ENCODE data around the gene GKAP1. TPM values are rescaled to one million over a fixed set of nuclear protein-coding genes. Genes with fewer than 3 reads are reported as not detected.

Gene GKAP1
- total and polyA plus RNA-seq, 2 experiments from 2014 or later, result 4.0 to 16.7 TPM

GRCh38 chr9:83749706-83750105 lies 67.9 kb downstream of the GKAP1 start:
- Mint-ChIP-seq H3K4me1 (no peaks in the 10 kb centered on the region), H3K27me3 (ENCODE audit: insufficient read depth, low read depth, poor library complexity) (no peaks in the 10 kb centered on the region), H3K9me3 (no peaks in the 10 kb centered on the region), H3K36me3 (ENCODE audit: low read depth) (no peaks in the 10 kb centered on the region), H3K27ac (no peak overlapping the region), H3K4me3 (no peak overlapping the region)
- TF ChIP-seq NANOG (IDR thresholded peaks at IDR 0.05; ENCODE audit: borderline replicate concordance) (no peak), STAT1 (IDR thresholded peaks at IDR 0.05; ENCODE audit: unreplicated experiment) (no peak), POLR2AphosphoS5 (IDR thresholded peaks at IDR 0.05; ENCODE audit: low read depth) (no peak), EZH2 (IDR thresholded peaks at IDR 0.05; ENCODE audit: low read depth, unreplicated experiment) (no peak), CREB1 (CRISPR knock-in tag; IDR thresholded peaks at IDR 0.05; ENCODE audit: low read depth) (no peak), EZH2phosphoT487 (IDR thresholded peaks at IDR 0.05; ENCODE audit: unreplicated experiment) (no peak), JUNB (IDR thresholded peaks at IDR 0.05; ENCODE audit: unreplicated experiment) (no peak), ZNF462 (CRISPR knock-in tag; IDR thresholded peaks at IDR 0.05) (no peak), ZNF114 (CRISPR knock-in tag; IDR thresholded peaks at IDR 0.05) (no peak), ZNF331 (CRISPR knock-in tag; IDR thresholded peaks at IDR 0.05; ENCODE audit: low read depth) (no peak)
- TF ChIP-seq, protein P1, sequence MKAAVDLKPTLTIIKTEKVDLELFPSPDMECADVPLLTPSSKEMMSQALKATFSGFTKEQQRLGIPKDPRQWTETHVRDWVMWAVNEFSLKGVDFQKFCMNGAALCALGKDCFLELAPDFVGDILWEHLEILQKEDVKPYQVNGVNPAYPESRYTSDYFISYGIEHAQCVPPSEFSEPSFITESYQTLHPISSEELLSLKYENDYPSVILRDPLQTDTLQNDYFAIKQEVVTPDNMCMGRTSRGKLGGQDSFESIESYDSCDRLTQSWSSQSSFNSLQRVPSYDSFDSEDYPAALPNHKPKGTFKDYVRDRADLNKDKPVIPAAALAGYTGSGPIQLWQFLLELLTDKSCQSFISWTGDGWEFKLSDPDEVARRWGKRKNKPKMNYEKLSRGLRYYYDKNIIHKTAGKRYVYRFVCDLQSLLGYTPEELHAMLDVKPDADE (IDR thresholded peaks at IDR 0.05), result no peak
- TF ChIP-seq, protein P2, sequence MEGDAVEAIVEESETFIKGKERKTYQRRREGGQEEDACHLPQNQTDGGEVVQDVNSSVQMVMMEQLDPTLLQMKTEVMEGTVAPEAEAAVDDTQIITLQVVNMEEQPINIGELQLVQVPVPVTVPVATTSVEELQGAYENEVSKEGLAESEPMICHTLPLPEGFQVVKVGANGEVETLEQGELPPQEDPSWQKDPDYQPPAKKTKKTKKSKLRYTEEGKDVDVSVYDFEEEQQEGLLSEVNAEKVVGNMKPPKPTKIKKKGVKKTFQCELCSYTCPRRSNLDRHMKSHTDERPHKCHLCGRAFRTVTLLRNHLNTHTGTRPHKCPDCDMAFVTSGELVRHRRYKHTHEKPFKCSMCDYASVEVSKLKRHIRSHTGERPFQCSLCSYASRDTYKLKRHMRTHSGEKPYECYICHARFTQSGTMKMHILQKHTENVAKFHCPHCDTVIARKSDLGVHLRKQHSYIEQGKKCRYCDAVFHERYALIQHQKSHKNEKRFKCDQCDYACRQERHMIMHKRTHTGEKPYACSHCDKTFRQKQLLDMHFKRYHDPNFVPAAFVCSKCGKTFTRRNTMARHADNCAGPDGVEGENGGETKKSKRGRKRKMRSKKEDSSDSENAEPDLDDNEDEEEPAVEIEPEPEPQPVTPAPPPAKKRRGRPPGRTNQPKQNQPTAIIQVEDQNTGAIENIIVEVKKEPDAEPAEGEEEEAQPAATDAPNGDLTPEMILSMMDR (conservative IDR thresholded peaks at IDR 0.05; ENCODE audit: low read depth in 2 of 2), result no peak
- TF ChIP-seq, protein P3, sequence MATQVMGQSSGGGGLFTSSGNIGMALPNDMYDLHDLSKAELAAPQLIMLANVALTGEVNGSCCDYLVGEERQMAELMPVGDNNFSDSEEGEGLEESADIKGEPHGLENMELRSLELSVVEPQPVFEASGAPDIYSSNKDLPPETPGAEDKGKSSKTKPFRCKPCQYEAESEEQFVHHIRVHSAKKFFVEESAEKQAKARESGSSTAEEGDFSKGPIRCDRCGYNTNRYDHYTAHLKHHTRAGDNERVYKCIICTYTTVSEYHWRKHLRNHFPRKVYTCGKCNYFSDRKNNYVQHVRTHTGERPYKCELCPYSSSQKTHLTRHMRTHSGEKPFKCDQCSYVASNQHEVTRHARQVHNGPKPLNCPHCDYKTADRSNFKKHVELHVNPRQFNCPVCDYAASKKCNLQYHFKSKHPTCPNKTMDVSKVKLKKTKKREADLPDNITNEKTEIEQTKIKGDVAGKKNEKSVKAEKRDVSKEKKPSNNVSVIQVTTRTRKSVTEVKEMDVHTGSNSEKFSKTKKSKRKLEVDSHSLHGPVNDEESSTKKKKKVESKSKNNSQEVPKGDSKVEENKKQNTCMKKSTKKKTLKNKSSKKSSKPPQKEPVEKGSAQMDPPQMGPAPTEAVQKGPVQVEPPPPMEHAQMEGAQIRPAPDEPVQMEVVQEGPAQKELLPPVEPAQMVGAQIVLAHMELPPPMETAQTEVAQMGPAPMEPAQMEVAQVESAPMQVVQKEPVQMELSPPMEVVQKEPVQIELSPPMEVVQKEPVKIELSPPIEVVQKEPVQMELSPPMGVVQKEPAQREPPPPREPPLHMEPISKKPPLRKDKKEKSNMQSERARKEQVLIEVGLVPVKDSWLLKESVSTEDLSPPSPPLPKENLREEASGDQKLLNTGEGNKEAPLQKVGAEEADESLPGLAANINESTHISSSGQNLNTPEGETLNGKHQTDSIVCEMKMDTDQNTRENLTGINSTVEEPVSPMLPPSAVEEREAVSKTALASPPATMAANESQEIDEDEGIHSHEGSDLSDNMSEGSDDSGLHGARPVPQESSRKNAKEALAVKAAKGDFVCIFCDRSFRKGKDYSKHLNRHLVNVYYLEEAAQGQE (IDR thresholded peaks at IDR 0.05; ENCODE audit: unreplicated experiment), result no peak
- Histone ChIP-seq H3K9me2 (ENCODE audit: insufficient read depth) (no peaks in the 10 kb centered on the region), H3K79me2 (replicated peaks; ENCODE audit: insufficient read depth) (no peaks in the 10 kb centered on the region), H3K36me3 (ENCODE audit: insufficient read depth) (no peaks in the 10 kb centered on the region), H3K27me3 (ENCODE audit: insufficient read depth) (no peaks in the 10 kb centered on the region), H3K4me1 (ENCODE audit: insufficient read depth) (no peaks in the 10 kb centered on the region), H3K4me2 (no peak overlapping the region), H3K4me3 (no peak overlapping the region), H2AFZ (no peak overlapping the region), H3K27ac (ENCODE audit: low read depth) (no peak overlapping the region), H3F3A (replicated peaks; ENCODE audit: low read depth) (no peaks in the 10 kb centered on the region), H4K20me1 (replicated peaks; ENCODE audit: insufficient read depth) (no peaks in the 10 kb centered on the region)
- DNase-seq (ENCODE audit: low spot score) (no peak), ATAC-seq (no peak)
